GM12878 (cell line): Measurements from ENCODE around the gene BLOC1S5.

Source experiments
- CTCF ChIP-seq, 3 experiments: IDR thresholded peaks in 2 of 3; conservative IDR thresholded peaks in 1 of 3; 2 replicates each; pipeline ENCODE4 v1.5.1; 2011; ENCODE audit warnings: low read depth in 3 of 3, low read length in 3 of 3, mild to moderate bottlenecking in 3 of 3, control low read depth in 2 of 3, moderate library complexity in 2 of 3, inconsistent platforms in 1 of 3, mixed read lengths in 1 of 3; ENCODE audit not compliant: control insufficient read depth in 2 of 3, insufficient read depth in 1 of 3; ENCODE audit errors: extremely low read depth in 1 of 3
- FOS ChIP-seq: IDR thresholded peaks from 3 replicates; pipeline ENCODE4 v1.6.1; 2011; ENCODE audit warnings: borderline replicate concordance; ENCODE audit not compliant: insufficient read length; ENCODE audit errors: extremely low read depth
- MYC ChIP-seq: IDR thresholded peaks from 2 replicates; pipeline ENCODE4 v1.6.1; 2011; ENCODE audit warnings: mild to moderate bottlenecking, low read length, moderate library complexity, inconsistent platforms; ENCODE audit not compliant: insufficient read depth, insufficient replicate concordance, insufficient read length, severe bottlenecking

DNA sequence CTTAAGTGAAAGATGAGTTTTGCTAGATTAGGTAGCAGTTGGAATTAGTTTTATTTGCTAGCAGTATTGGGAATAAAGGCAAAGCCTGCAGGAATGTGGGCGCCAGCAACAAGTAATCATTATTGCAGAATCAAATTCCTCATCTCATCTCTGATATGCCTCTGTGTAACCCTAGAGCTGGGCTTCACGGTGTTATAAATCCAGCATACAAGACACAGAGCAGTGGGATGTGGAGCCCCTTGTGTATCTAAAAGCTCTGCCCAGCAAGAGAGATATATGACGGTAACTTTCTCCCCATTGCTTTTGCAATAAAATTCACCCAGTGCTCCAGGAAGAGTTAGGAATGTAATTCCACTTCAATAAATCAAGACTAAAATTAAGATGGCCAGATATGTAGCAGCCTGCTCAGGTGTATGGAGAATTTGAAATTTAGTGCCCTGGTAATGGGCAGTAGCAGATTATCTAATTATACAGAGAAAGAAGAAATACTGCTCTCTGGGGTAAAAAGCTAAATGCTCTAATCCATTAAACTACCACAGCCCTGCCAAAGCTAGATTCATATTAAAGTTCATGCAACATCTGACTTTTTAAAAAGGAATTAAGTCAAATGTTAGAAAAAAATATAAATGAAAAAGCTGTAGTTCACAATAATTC is 5.6 kb upstream of the BLOC1S5 start:
- TF ChIP-seq MYC: no peak
- no peak for TF ChIP-seq CTCF (IDR thresholded peaks at IDR 0.05 in 2 of 3, conservative IDR thresholded peaks at IDR 0.05 in 1 of 3; ENCODE audit: control insufficient read depth in 2 of 3, extremely low read depth in 1 of 3, insufficient read depth in 1 of 3, low read depth in 3 of 3, low read length in 3 of 3)
- TF ChIP-seq FOS: no peak
